Midbrain (tissue), 1 donor: ENCODE measurements around the gene ALDH3B1.

Source experiments
- DNase-seq: peaks from one replicate; lab custom pipeline; 2025; lab: John Stamatoyannopoulos, UW

Gene ALDH3B1

GRCh38 chr11:68044145-68044813 is 34.2 kb downstream of the ALDH3B1 start:
- no peak for DNase-seq

- no peak for DNase-seq
These were observed 34.8 kb downstream of the ALDH3B1 start for GRCh38 chr11:68044898-68045351.

- no peak for DNase-seq
These were observed 37.5 kb downstream of the ALDH3B1 start for GRCh38 chr11:68047437-68048290.

- DNase-seq, result no peak
These were observed 38.8 kb downstream of the ALDH3B1 start for GRCh38 chr11:68048681-68049508.

- no peak for DNase-seq
These were observed 39.6 kb downstream of the ALDH3B1 start for GRCh38 chr11:68049509-68050370.

GRCh38 chr11:68050371-68050841 is 40.3 kb downstream of the ALDH3B1 start:
- no peak for DNase-seq

GRCh38 chr11:68051191-68052136 is 41.3 kb downstream of the ALDH3B1 start:
- DNase-seq, result no peak

- no peak for DNase-seq
These were observed 42.2 kb downstream of the ALDH3B1 start for GRCh38 chr11:68052137-68052873.

GRCh38 chr11:68053117-68053516 is 43.0 kb downstream of the ALDH3B1 start:
- DNase-seq, result no peak

GRCh38 chr11:68053981-68054812 is 44.1 kb downstream of the ALDH3B1 start:
- no peak for DNase-seq

- no peak for DNase-seq
These were observed 46.5 kb downstream of the ALDH3B1 start for GRCh38 chr11:68056317-68057285.

GRCh38 chr11:68057807-68058206 is 47.7 kb downstream of the ALDH3B1 start:
- no peak for DNase-seq

GRCh38 chr11:68061508-68061907 is 51.4 kb downstream of the ALDH3B1 start:
- no peak for DNase-seq

GRCh38 chr11:68064926-68065325 is 54.8 kb downstream of the ALDH3B1 start:
- no peak for DNase-seq

GRCh38 chr11:68065841-68066240 is 55.7 kb downstream of the ALDH3B1 start:
- no peak for DNase-seq

GRCh38 chr11:68066742-68067141 is 56.6 kb downstream of the ALDH3B1 start:
- peak; percentile 28 for DNase-seq

GRCh38 chr11:68067991-68068390 is 57.9 kb downstream of the ALDH3B1 start:
- DNase-seq, result no peak
